ENCODE data around the gene MMP25. TPM values are rescaled to one million over a fixed set of nuclear protein-coding genes. Genes with fewer than 3 reads are reported as not detected.

Gene MMP25
- total and polyA plus RNA-seq, 9 of the 15 experiments (the other 6 are each of a cell fraction or from before 2014, with no cell fraction given), result 0.03 to 0.04 TPM; not detected in 7

GRCh38 chr16:3021449-3022207 is 24.7 kb upstream of the MMP25 start (continued):
- TF ChIP-seq USF2 (CRISPR knock-in tag; IDR thresholded peaks at IDR 0.05) (no peak), SNIP1 (IDR thresholded peaks at IDR 0.05; ENCODE audit: low read depth) (no peak), MYC (IDR thresholded peaks at IDR 0.05; ENCODE audit: low read depth, low read length) (peak; percentile 21; the same call in 1 of the 2 replicates), MYC (CRISPR knock-in tag; IDR thresholded peaks at IDR 0.05; ENCODE audit: borderline replicate concordance, low read depth) (no peak), PHB (CRISPR knock-in tag; IDR thresholded peaks at IDR 0.05) (no peak), SMAD2 (IDR thresholded peaks at IDR 0.05; ENCODE audit: low read depth, low read length) (no peak), PBX2 (CRISPR knock-in tag; IDR thresholded peaks at IDR 0.05; ENCODE audit: low read depth) (no peak), PBX2 (tag; conservative IDR thresholded peaks at IDR 0.05; ENCODE audit: low read depth) (no peak), TFAM (CRISPR knock-in tag; conservative IDR thresholded peaks at IDR 0.05) (no peak), BRCA1 (IDR thresholded peaks at IDR 0.05) (no peak), BRCA1 (CRISPR knock-in tag; IDR thresholded peaks at IDR 0.05) (0 out of 2 replicates have a peak, but pooled peaks have one; percentile 77), CHCHD3 (CRISPR knock-in tag; IDR thresholded peaks at IDR 0.05) (no peak), FOXA1 (IDR thresholded peaks at IDR 0.05; ENCODE audit: borderline replicate concordance) (no peak), PCBP1 (IDR thresholded peaks at IDR 0.05; ENCODE audit: low read depth, low read length, poor library complexity, severe bottlenecking) (no peak), KLF13 (tag; IDR thresholded peaks at IDR 0.05; ENCODE audit: borderline replicate concordance, low read depth) (no peak), PATZ1 (CRISPR knock-in tag; IDR thresholded peaks at IDR 0.05; ENCODE audit: borderline replicate concordance) (no peak), TOE1 (IDR thresholded peaks at IDR 0.05; ENCODE audit: borderline replicate concordance) (no peak), TOE1 (CRISPR knock-in tag; IDR thresholded peaks at IDR 0.05; ENCODE audit: borderline replicate concordance, low read depth) (no peak), CHD1 (IDR thresholded peaks at IDR 0.05; ENCODE audit: low read length) (peak; percentile 46), POU5F1 (IDR thresholded peaks at IDR 0.05; ENCODE audit: borderline replicate concordance, low read depth, low read length, partially characterized antibody) (no peak), NELFE (IDR thresholded peaks at IDR 0.05; ENCODE audit: insufficient read depth, insufficient read length) (no peak), HNRNPUL1 (IDR thresholded peaks at IDR 0.05; ENCODE audit: low read length) (no peak), ZC3H11A (IDR thresholded peaks at IDR 0.05; ENCODE audit: low read depth, low read length) (no peak), HDAC1 (IDR thresholded peaks at IDR 0.05) (0 out of 4 replicates have a peak, but pooled peaks of 1 of the 2 experiments have one; percentile 6), RAD51 (IDR thresholded peaks at IDR 0.05; ENCODE audit: borderline replicate concordance, low read depth) (no peak)

Measured in K562 (cell line).